Upper lobe of right lung (tissue), 1 donor: Measurements from ENCODE around the gene STON2. TPM values are rescaled to one million over a fixed set of nuclear protein-coding genes. Genes with fewer than 3 reads are reported as not detected.

ENCODE experiments used
- ATAC-seq: fragments of 200-7000 bp; cut with Tn5 transposase; one replicate; pipeline ENCODE4 v1.9.1; 2020; ENCODE audit warnings: mild to moderate bottlenecking, moderate library complexity
- DNase-seq: peaks from one replicate; pipeline ENCODE4 v3.0.0-alpha.2; 2020
- H3K27ac ChIP-seq: fragments of 200-600 bp; one replicate; pipeline ENCODE4 v1.8.0; 2022
- H3K27me3 ChIP-seq: fragments of 200-600 bp; one replicate; pipeline ENCODE4 v1.8.0; 2022; ENCODE audit warnings: mild to moderate bottlenecking
- H3K36me3 ChIP-seq: fragments of 200-600 bp; one replicate; pipeline ENCODE4 v1.8.0; 2022
- H3K4me1 ChIP-seq: fragments of 200-600 bp; one replicate; pipeline ENCODE4 v1.8.0; 2022
- H3K4me3 ChIP-seq: fragments of 200-600 bp; one replicate; pipeline ENCODE4 v1.8.0; 2022; ENCODE audit warnings: mild to moderate bottlenecking
- H3K9me3 ChIP-seq: fragments of 200-600 bp; one replicate; pipeline ENCODE4 v1.8.0; 2022
- CTCF ChIP-seq: fragments of 200-600 bp; IDR thresholded peaks from one replicate; pipeline ENCODE4 v1.8.0; 2022; ENCODE audit warnings: antibody characterized with exemption
- intact Hi-C: fragments of 100-400 bp; cut with DNase I; formaldehyde crosslinking; loops from one replicate; pipeline ENCODE4 v1.11.0; 2022
- total RNA-seq: library from RNA; stranded (reverse); fragmentation: NEBNext Ultra II Directional; extraction: Animal tissue kit (Norgen Biotek cat#: 25700); gene quantifications from one replicate; pipeline ENCODE4 v1.2.1, GENCODE V29; 2021
- donor health status: DM: no; HTN: yes; CAD: no; lungs with severe emphysema.

The STON2 gene
- total RNA-seq, 1 donor from 2014 or later = 47.7 TPM

- no peak for TF ChIP-seq CTCF
- Histone ChIP-seq H3K4me1 (peaks cover 6% of the 10 kb centered on the region), H3K36me3 (no peaks in the 10 kb centered on the region), H3K4me3 (no peak overlapping the region), H3K9me3 (no peaks in the 10 kb centered on the region), H3K27ac (no peak overlapping the region), H3K27me3 (no peaks in the 10 kb centered on the region)
- DNase-seq (no peak), ATAC-seq (peak; percentile 37)
- intact Hi-C loops = no loop called here
These were observed 6.7 kb upstream of the STON2 start for GRCh38 chr14:81406863-81407262.

- Histone ChIP-seq H3K27ac (no peak overlapping the region), H3K36me3 (no peaks in the 10 kb centered on the region), H3K9me3 (no peaks in the 10 kb centered on the region), H3K4me3 (no peak overlapping the region), H3K27me3 (no peaks in the 10 kb centered on the region), H3K4me1 (peaks cover 13% of the 10 kb centered on the region)
- TF ChIP-seq CTCF = no peak
- ATAC-seq = peak; percentile 58
- DNase-seq = no peak
- intact Hi-C loops = no loop called here
These were observed 2.0 kb upstream of the STON2 start for GRCh38 chr14:81402123-81402495.

GRCh38 chr14:81401420-81402122 lies 1.4 kb upstream of the STON2 start:
- DNase-seq (no peak), ATAC-seq (peak; percentile 67)
- Histone ChIP-seq H3K27me3 (no peaks in the 10 kb centered on the region), H3K4me1 (peaks cover 13% of the 10 kb centered on the region), H3K9me3 (no peaks in the 10 kb centered on the region), H3K36me3 (no peaks in the 10 kb centered on the region), H3K27ac (peak overlapping the region; percentile 38), H3K4me3 (no peak overlapping the region)
- no peak for TF ChIP-seq CTCF
- intact Hi-C loops = no loop called here

GRCh38 chr14:81400852-81401251 lies 728 bp upstream of the STON2 start:
- ATAC-seq (peak; percentile 67), DNase-seq (no peak)
- TF ChIP-seq CTCF = no peak
- intact Hi-C loops = no loop called here
- Histone ChIP-seq H3K27me3 (no peaks in the 10 kb centered on the region), H3K36me3 (no peaks in the 10 kb centered on the region), H3K4me1 (peaks cover 13% of the 10 kb centered on the region), H3K27ac (peak overlapping the region; percentile 49), H3K4me3 (no peak overlapping the region), H3K9me3 (no peaks in the 10 kb centered on the region)

GRCh38 chr14:81398196-81398891 lies 1.8 kb downstream of the STON2 start:
- intact Hi-C loops = no loop called here
- TF ChIP-seq CTCF = no peak

More at GRCh38 chr14:81398196-81398891, 1.8 kb downstream of the STON2 start:
- Histone ChIP-seq H3K4me1 (peaks cover 13% of the 10 kb centered on the region), H3K36me3 (no peaks in the 10 kb centered on the region), H3K9me3 (no peaks in the 10 kb centered on the region), H3K27me3 (no peaks in the 10 kb centered on the region), H3K27ac (no peak overlapping the region), H3K4me3 (no peak overlapping the region)
- DNase-seq (no peak), ATAC-seq (no peak)
